Effector memory CD4-positive, alpha-beta T cell (primary cell): ENCODE results near the gene PLA2G6.

Experiments used
- DNase-seq, 3 donors: peaks; one replicate each; pipeline ENCODE4 v3.0.0-alpha.2; 2020
- H3K27ac ChIP-seq: 2 replicates; pipeline ENCODE4 v1.7.0; 2013; ENCODE audit warnings: mild to moderate bottlenecking, low read length, moderate library complexity; ENCODE audit not compliant: insufficient read depth, poor library complexity, severe bottlenecking
- H3K27me3 ChIP-seq: replicated peaks from 2 replicates; pipeline ENCODE4 v1.7.0; 2013; ENCODE audit warnings: mild to moderate bottlenecking, low read length; ENCODE audit not compliant: insufficient read depth, control insufficient read depth, poor library complexity, severe bottlenecking
- H3K36me3 ChIP-seq: 2 replicates; pipeline ENCODE4 v1.7.0; 2013; ENCODE audit warnings: mild to moderate bottlenecking, low read length, moderate library complexity; ENCODE audit not compliant: control insufficient read depth, insufficient read depth
- H3K4me1 ChIP-seq: 2 replicates; pipeline ENCODE4 v1.7.0; 2013; ENCODE audit warnings: low read length, mild to moderate bottlenecking; ENCODE audit not compliant: control insufficient read depth, insufficient read depth, poor library complexity, severe bottlenecking
- H3K4me3 ChIP-seq: 2 replicates; pipeline ENCODE4 v1.7.0; 2013; ENCODE audit warnings: low read length, low read depth, mild to moderate bottlenecking; ENCODE audit not compliant: insufficient read depth, poor library complexity, severe bottlenecking
- H3K9me3 ChIP-seq: 2 replicates; pipeline ENCODE4 v1.7.0; 2013; ENCODE audit warnings: mild to moderate bottlenecking, low read length, moderate library complexity; ENCODE audit not compliant: control insufficient read depth

The PLA2G6 gene

DNA sequence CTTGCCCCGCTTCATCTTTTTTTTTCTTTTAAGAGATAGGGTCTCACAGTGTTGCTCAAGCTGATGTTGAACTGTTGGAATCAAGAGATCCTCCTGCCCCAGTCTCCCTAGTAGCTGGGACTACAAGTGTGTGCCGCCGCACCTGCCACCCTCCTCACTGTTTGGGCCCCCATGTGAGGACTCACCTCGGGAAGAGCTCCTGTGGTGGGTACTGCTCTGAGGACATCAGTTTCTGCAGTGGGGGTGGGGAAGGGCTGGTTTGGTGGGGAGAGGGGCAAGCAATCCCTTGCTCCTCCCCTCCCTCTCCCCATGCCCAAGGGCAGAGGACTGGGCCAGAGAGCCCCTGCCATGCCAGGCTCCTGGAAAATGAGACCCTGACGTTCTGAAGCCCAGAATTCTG is 96.1 kb downstream of the PLA2G6 start:
- Histone ChIP-seq H3K27me3 (peaks cover 17% of the 10 kb centered on the region), H3K4me1 (peaks cover 16% of the 10 kb centered on the region), H3K36me3 (peaks cover 3% of the 10 kb centered on the region), H3K9me3 (no peaks in the 10 kb centered on the region), H3K27ac (no peak overlapping the region), H3K4me3 (no peak overlapping the region)
- no peak for DNase-seq

DNA sequence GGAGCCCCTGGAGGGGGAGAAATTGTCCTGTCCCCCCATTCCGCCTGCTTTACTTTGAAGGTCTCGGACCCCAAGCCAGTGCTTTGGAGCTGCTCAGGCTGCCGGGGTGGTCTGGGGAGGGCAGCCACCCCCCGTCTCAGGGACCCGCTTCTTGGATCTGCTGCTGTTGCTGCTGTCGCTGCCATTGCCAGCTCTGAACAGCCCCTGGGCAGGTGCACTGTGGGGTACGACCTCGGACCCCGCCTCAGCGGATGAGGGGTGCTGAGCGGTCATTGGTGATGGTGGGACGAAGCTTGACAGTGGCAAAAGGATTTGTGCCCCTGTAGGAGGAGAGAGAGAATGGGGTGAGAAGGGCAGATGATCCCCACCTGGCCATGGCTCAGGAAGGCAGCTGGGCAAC is 96.6 kb downstream of the PLA2G6 start:
- no peak overlapping the region for H3K27ac ChIP-seq
- peaks cover 17% of the 10 kb centered on the region for H3K27me3 ChIP-seq
- H3K36me3 ChIP-seq, result peaks cover 3% of the 10 kb centered on the region
- no peak overlapping the region for H3K4me3 ChIP-seq
- no peak for DNase-seq
- peaks cover 16% of the 10 kb centered on the region for H3K4me1 ChIP-seq
- no peaks in the 10 kb centered on the region for H3K9me3 ChIP-seq

DNA sequence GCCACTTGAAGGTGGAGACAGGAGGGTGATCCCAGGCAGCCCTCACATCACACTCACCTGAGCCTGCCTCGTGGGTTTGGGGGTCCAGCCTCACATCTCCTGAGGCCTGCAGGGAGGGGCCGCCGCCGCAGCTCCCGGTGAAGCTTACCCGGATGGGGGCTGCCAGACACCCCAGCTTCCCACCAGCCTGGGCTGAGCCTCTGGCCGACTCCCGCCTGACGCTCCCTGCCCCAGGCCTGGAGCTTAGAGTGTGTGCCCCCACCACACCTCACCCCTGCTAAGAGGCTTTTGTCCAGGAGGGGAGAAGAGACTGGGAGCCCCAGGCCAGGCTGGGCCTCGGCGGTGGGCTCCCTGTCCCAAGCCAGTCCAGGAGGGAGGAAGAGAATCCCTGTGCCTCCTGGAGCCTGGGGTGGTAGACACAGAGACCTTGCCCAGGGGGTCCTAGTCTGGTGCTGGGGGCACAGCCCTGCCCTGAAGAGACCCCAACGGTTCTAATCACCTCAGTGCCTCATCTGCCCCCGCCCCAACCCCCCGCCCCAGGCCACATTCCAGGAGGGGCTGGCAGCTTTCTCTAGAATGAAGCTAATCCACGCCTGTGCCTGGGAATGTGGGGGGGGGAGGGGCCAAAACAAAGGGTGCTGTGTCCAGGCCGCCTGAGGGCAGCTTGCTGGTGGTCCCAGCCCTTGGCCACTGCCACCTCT is 97.5 kb downstream of the PLA2G6 start, which contains the start of gene SLC16A8:
Gene SLC16A8, minus strand, starts transcription at position 254 of the 701 bp plus-strand sequence. CDS start 1,311 bp downstream, outside the sequence.
- peaks cover 17% of the 10 kb centered on the region for H3K27me3 ChIP-seq
- H3K4me3 ChIP-seq, result no peak within 1 kb of the TSS
- DNase-seq, result no peak
- H3K27ac ChIP-seq, result no peak within 1 kb of the TSS
- H3K36me3 ChIP-seq, result peaks cover 3% of the 10 kb centered on the region
- H3K9me3 ChIP-seq, result no peaks in the 10 kb centered on the region
- peaks cover 16% of the 10 kb centered on the region for H3K4me1 ChIP-seq

DNA sequence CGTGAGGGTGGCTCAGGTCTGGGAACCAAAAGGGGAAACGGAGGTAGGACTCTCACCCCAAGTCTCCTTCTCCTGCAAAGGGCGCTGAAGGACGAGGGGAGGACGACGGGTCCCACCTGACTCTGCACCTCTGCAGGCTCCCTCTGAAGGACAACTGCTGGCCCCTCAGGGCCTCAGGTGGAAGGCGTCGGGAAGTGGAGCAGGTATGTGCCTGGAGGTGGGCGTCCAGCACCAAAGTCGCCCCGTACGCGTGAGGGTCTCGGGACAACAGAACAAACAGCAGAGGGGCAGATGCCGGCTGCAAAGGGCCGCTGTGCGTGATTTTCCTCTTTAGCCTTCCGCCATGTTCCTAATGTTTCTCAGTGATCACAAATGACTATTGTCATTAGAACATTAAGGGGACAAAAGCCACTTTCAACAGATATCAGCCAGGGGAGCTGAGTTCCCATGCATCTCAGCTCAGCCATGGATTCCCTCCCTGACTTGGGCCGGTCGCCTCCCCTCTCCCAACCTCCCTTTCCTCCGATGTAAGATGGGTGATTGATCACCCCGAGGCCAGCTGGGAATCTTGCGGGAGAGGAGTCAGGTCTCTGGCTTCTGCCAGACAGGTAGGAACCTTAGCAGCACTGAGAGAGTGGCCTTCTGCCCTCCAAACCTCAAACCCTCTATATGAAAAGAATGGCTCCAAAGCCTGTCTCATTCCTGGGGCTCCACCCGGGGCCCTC is 98.5 kb downstream of the PLA2G6 start:
- no peaks in the 10 kb centered on the region for H3K9me3 ChIP-seq
- H3K4me3 ChIP-seq, result no peak overlapping the region
- H3K27me3 ChIP-seq, result peaks cover 17% of the 10 kb centered on the region
- H3K36me3 ChIP-seq, result peaks cover 3% of the 10 kb centered on the region
- peaks cover 16% of the 10 kb centered on the region for H3K4me1 ChIP-seq
- H3K27ac ChIP-seq, result no peak overlapping the region
- no peak for DNase-seq

DNA sequence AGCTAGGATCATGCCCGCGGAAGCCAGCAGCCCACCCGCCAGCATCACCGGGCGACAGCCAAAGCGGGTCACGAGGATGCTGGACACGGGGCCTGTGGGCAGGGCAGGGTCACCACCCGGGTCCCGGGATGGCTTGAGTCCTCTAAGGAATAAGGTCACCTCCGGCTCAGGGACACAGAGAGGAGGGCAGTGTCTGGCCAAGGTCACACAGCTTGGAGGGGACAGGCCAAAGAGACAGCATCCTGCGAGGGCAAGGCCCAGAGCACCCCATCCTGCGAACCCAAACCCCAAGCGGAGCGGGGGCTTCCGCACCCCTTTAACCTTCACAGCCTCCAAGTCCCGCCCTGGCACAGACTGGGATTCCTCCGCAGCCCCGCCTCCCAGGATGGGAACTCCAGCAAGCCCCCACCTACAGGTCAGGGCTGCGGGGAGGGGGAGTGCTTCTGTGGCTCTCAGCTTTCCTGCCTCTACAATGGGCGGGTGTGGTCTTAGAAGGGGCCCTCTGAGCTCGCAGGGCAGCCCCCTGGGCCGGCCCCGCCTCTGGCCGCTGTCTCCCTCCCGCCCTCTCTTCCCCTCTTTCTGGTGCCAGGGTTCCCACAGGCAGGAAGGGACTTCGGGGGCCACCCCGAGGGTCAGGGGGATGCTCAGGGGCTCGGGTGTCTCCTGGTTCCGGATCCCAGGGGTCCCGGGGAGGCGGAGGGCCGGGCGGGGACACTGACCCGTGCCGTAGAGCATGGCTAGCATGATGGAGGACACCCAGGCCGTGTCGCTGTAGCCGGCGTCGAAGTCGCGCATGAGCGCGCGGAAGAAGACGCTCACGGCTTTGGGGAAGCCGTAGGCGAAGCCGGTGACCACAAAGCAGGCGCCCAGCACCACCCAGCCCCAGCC is 99.4 kb downstream of the PLA2G6 start:
- Histone ChIP-seq H3K36me3 (peaks cover 3% of the 10 kb centered on the region), H3K4me3 (no peak overlapping the region), H3K9me3 (no peaks in the 10 kb centered on the region), H3K27ac (no peak overlapping the region), H3K4me1 (peaks cover 16% of the 10 kb centered on the region), H3K27me3 (peaks cover 17% of the 10 kb centered on the region)
- no peak for DNase-seq

DNA sequence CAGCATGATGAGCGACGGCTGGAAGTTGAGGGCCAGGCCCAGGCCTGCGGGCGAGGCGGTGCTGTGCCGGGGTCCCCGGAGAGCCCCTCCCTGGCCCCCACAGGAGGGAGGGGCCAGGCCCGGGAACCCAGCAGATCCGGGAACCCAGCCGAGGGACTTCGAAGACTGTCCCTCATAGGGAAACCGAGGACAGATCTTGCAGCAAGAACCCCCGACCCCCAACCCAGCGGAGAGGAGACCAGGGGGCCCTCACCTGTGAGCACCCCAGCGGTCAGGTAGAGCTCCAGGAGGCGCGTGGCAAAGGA is 100.0 kb downstream of the PLA2G6 start:
- Histone ChIP-seq H3K4me1 (peaks cover 16% of the 10 kb centered on the region), H3K36me3 (peaks cover 3% of the 10 kb centered on the region), H3K9me3 (no peaks in the 10 kb centered on the region), H3K27ac (no peak overlapping the region), H3K4me3 (no peak overlapping the region), H3K27me3 (peaks cover 17% of the 10 kb centered on the region)
- no peak for DNase-seq

DNA sequence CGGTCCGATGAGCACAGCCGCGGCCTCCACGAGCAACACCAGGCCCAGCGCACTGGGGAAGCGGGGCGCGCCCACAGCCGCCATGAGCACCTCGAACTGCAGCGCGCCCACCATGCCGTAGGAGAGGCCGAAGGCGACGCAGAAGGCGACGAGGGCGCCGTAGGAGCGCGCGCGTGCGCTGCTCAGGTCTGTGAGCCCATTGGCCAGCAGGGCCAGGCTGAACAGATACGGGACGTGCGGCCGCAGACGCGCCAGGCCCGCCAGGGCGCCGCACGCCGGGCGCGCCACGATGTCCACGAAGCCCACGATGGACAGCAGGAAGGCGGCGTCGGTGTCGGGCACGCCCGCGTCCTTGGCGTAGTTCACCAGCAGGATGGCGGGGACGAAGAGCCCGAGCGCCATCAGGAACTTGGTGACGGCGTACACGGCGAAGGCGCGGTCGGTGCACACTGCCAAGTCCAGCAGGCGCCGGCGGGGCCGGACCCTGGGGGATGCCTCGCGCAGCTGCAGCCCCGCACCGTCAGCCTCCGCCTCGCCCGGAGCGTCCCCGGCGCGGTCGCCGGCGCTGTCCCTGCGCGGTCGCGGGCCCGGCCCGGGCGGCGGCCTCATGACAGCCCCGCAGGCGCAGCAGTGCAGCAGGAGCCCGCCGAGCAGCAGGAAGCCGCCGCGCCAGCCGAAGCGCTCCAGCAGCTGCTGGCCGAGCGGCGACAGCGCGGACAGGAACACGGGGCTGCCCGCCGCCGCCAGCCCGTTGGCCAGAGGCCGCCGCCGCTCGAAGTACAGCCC is 100.6 kb downstream of the PLA2G6 start:
- Histone ChIP-seq H3K4me1 (peaks cover 16% of the 10 kb centered on the region), H3K27me3 (peaks cover 17% of the 10 kb centered on the region), H3K9me3 (no peaks in the 10 kb centered on the region), H3K36me3 (peaks cover 3% of the 10 kb centered on the region), H3K27ac (no peak overlapping the region), H3K4me3 (peak overlapping the region; percentile 17)
- no peak for DNase-seq

DNA sequence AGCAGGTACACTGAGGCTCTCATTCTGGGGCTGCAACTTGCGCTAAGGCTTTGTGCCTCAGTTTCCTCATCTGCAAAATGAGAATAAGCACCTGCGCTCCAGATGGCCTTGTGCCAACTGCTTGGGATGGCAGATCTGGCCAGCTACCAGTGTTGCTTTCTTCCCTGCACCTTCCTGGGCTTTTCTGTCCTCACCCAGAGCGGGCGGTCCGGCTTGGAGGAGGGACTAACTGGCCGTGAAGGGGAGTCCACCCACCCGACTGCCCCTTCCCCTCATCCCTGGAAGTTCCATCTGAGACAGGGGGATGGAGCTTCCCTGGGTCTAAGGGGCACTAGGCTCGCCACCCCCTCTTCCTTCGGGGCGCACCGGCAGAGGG is 101.2 kb downstream of the PLA2G6 start:
- peaks cover 17% of the 10 kb centered on the region for H3K27me3 ChIP-seq
- peaks cover 3% of the 10 kb centered on the region for H3K36me3 ChIP-seq
- no peak overlapping the region for H3K27ac ChIP-seq
- H3K4me1 ChIP-seq, result peaks cover 16% of the 10 kb centered on the region
- DNase-seq, result no peak
- no peak overlapping the region for H3K4me3 ChIP-seq
- H3K9me3 ChIP-seq, result no peaks in the 10 kb centered on the region

DNA sequence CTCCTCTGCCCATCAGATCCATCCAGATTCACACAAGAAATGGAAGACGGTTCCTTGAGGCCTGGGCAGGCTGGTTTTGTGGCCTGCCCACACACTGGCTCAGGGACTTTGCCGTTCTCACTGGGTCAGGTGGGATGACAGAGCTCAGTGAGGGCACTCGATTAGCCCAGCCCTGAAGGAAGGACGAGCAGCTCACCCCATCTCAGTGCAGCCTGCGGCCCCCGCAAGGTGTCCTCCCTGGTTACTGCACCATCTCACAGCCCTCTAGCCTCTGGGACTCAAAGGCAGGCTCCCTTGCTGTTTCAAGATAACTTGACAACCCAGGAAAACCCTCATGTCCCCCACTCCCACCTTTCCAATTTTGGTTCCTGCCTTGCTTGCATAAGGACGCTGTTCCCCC is 101.8 kb downstream of the PLA2G6 start:
- H3K4me1 ChIP-seq, result peaks cover 16% of the 10 kb centered on the region
- H3K9me3 ChIP-seq, result no peaks in the 10 kb centered on the region
- peaks cover 2% of the 10 kb centered on the region for H3K36me3 ChIP-seq
- DNase-seq, result no peak
- no peak overlapping the region for H3K4me3 ChIP-seq
- peaks cover 17% of the 10 kb centered on the region for H3K27me3 ChIP-seq
- no peak overlapping the region for H3K27ac ChIP-seq
